GM21423 (cell line): ENCODE data around the gene GAA.
"Not testable (repeated sequence)": the region's sequence is repeated elsewhere in the genome, so short reads cannot be mapped to it uniquely, and the experiment has no call there.

ENCODE experiments used
- ATAC-seq: cut with Tn5 transposase; IDR thresholded peaks from one replicate; pipeline ENCODE4 v1.9.1; 2021; ENCODE audit warnings: mild to moderate bottlenecking, moderate library complexity; ENCODE audit not compliant: unreplicated experiment

The GAA gene

DNA sequence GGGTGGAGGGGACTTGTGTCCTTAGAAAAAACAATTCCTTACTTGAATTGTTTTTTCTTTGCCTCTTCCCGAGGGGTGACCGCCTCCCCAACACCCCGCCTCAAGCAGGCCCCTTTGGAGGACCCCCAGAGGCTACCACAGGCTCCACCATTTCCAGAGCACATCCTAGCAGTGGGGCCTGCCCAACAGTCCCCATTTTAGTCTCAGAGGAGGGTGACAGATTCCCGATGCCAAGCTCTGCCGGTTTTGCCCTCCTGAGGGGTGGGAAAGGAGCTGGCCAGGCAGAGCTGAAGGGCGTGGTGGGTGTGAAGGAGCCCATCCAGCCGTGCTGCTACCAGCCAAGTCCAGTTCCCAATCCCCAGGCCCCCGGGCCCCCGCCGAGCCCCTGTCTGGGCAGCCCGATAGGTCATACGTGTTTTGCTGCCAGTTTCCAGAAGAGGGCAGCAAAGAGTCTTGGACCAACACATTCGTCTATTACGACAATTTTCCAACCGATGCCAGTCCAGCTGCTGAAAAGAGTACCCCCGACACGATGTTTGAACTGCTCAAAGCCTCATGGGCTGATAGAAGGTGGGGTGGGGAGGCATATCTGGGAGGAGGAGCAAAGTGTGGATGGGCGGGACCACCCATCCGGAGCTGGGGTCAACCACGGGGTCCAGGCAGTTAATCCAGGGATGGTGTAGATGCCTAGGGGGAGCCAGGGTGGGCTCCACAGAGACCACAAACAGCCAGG is 18.8 kb upstream of the GAA start:
- ATAC-seq = no peak

DNA sequence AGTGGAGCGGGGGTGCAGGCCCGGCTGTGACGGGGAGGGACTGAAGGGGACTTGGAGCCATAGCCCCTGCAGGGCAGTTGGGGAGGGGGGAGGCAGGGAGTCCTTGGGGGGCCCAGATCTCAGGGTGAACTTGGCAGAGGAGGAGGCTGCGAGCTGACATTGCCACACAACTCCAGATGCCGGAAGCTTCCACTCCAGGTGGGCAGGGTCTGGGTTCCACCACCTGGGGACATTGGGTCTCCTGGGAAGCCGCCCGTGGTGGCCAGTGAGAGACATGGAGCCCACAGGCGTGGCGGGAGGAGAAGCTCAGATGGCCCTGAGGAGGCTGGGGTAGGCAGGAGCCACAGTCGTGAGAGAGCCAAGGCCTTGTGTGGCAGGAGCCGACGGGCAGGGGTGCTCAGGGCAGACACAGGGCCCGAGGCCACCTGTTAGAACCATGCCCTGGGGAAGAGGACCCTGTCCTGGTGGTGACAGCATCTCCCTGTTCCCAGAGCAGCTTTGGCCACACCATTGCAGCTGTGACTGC is 18.2 kb upstream of the GAA start:
- no peak for ATAC-seq

- ATAC-seq = no peak
Measured at GRCh38 chr17:80084773-80085172, 16.6 kb upstream of the GAA start.

- ATAC-seq = no peak
Measured at GRCh38 chr17:80086081-80086480, 15.3 kb upstream of the GAA start.

DNA sequence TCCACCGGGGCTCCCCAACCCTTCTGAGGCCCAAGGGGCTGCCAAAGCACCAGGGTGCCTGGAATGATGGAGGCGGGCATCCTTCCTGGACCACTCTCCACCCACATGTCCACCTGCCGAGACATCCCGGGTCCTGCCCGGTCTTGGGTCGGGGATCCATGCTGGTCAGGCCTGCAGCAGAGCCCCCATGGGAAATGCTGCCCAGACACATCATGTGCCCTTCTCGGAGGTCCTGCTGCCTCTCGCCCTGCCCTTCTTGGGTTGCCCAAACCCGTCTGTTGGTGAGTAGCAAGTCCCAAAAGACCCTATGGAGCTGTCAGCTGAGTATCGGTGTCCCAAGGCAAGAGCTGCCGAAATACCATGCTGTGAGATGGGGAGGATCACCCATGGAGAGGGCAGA is 14.8 kb upstream of the GAA start:
- no peak for ATAC-seq

- no peak for ATAC-seq
Measured at GRCh38 chr17:80087346-80088265, 13.8 kb upstream of the GAA start.

DNA sequence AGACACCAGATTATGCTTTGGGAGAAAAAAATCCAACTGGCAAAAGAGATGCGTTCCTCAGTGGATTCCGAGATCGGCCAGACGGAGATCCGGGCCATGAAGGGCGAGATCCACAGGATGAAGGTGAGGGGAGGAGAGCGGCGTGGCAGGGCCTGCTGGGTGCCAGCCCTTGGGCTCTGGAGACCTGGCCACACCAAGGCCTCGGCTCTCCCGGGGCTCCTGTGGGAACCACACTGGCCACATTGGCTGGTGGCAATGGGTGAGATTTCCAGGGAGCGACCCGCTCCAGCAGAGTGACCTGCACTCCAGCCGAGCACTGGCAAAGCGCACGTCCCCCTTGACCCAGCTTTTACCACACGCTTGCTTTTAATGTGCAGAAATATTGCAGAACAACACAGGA is 11.6 kb upstream of the GAA start:
- no peak for ATAC-seq

GRCh38 chr17:80090164-80090563 is 11.2 kb upstream of the GAA start:
- ATAC-seq = not testable (repeated sequence)

DNA sequence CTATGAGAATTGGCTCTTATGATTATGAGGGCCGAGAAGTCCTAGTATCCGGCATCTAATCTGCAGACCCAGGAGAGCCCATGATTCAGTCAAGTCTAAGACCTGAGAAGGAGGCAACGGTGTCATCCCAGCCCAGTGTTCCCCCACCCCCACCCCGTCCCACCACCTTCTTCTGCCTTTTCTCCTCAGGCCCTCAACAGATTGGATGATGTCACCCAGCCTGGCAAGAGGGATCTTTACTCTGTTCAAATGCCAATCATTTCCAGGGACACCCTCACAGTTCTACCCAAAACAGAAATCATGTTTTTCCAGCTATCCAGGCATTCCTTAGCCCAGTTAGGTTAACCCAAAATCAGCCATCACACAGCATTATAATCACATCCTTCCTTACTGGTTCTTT is 10.0 kb upstream of the GAA start:
- ATAC-seq = no peak

GRCh38 chr17:80092959-80093358 is 8.4 kb upstream of the GAA start:
- ATAC-seq = no peak

GRCh38 chr17:80095038-80095843 is 6.1 kb upstream of the GAA start:
- ATAC-seq = no peak

DNA sequence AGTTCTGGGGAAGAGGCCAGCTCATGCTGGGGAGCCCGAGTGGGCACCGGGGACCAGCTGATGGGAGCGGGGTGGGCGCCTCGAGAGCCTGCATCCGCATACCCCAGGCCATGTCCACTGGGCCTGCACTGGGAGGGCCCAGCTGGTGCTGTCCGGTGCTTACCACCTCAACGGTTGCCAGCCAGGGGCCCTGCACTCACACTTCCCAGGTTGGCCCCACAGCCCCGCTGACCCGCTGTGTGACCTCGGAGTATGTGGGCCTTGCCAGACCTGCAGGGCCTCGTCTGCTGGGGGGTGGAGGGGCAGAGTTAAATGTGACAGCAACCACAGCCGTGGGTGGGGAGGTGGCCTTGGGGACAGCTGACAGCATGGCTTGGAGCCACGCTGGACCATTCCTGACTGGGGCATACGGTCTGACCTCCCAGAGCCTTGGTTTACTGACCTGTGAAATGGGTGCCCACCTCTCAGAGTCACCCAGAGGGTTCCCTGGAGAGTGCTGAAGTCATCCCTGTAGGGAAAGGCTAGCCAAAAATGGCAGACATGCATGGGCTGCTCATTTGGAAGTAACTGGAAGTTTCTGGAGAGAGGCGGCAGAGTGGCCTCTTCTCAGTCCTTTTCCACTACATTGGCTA is 5.4 kb upstream of the GAA start:
- ATAC-seq = no peak

DNA sequence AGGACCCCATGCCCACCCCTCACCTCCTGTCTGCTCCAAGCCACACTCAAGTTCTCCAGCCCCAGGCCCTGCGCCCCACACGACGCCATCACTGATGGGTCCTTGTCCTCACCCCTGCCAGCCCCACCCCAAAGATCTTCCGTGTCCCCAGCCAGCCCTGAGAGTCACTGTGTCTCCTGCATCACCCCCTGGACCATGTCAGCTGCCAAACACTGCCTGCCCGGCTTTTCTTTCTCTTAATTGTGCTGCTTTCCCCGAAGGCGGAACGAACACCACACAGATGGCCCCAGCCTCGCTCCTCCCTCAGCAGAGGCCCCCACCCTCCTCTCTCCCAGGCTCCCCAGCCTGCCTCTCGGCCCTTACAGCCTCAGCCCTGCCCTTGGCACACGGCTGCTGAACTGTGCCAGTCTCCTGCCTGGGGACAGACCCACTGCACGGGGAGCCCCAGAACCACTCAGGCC is 4.8 kb upstream of the GAA start:
- ATAC-seq = no peak

DNA sequence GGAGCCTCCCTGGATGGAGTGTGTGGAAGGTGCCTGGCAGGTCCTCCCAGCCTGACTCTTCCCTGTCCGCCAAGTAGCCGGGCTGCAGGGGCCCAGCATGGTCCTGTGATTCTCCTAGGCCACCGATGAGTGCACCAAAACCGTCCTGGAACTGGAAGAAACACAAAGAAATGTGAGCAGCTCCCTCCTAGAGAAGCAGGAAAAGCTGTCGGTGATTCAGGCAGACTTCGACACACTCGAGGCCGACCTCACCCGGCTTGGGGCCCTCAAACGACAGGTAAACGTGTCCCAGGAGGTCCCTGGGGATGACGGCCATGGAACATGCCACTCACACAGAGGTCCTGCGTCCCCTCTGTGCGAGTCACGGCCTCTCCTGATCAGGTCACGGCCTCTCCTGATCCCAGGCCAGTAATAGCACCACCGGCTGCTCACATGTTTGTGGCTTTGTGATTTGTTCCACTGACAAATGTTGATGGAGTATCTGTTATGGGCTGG is 4.2 kb upstream of the GAA start:
- ATAC-seq = no peak

- no peak for ATAC-seq
Measured at GRCh38 chr17:80097844-80098691, 3.3 kb upstream of the GAA start.

- ATAC-seq = no peak
Measured at GRCh38 chr17:80099291-80100034, 1.9 kb upstream of the GAA start.

GRCh38 chr17:80100035-80100323 is 1.4 kb upstream of the GAA start:
- no peak for ATAC-seq

GRCh38 chr17:80101946-80102663 is 724 bp downstream of the GAA start:
- ATAC-seq = no peak
